ENCODE data around the gene CHMP2A.

Gene CHMP2A

DNA sequence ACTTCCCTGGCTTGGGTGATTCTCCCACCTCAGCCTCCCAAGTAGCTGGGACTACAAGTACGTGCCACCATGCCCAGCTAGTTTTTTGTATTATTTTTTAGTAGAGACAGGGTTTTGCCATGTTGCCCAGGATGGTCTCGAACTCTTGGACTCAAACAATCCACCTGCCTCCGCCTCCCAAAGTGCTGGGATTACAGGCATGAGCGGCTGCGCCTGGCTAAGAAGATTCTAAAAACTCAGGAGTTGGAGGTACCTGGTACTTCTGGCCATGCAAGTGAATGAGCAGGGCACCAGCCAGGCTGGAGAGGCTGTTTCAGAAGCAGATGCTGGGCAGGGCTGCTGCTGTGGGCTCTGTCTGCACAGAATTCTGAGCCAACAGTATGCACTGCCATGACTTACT lies 12.1 kb upstream of the CHMP2A start:
- H3K27ac ChIP-seq (ENCODE audit: low read depth, low read length), result no peak overlapping the region
- no peaks in the 10 kb centered on the region for H3K9me3 ChIP-seq (ENCODE audit: low read length)
- H3K4me3 ChIP-seq (ENCODE audit: low read depth in 1 of 2, low read length in 2 of 2), result no peak overlapping the region
- H3K9ac ChIP-seq (ENCODE audit: low read length), result no peak overlapping the region
- H3K27me3 ChIP-seq (ENCODE audit: control insufficient read depth in 1 of 2, insufficient read depth in 2 of 2, low read length in 2 of 2), result no peaks in the 10 kb centered on the region
- H3K4me1 ChIP-seq (ENCODE audit: insufficient read depth, low read length), result peaks cover 15% of the 10 kb centered on the region
- H3K36me3 ChIP-seq (ENCODE audit: insufficient read depth, low read length), result peaks cover 30% of the 10 kb centered on the region

DNA sequence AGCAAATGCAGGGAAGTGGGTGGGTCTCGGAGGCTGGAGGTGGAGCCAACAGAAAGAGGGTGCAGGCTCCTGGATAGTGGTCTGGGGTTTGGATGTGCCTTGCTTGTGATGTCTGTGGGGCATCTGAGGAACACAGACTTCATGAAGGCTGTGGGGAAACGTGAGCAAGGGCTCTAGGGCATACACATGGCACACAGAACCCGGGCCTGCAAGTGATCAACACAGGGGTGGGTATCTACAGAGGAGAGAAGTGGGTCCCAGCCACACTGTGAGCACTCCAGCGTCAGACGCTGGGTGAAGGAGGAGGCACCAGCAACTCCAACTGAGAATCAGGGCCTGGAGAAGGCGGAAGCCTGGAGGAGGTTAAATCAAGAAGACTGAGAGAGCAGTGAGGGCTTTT lies 8.9 kb upstream of the CHMP2A start:
- H3K36me3 ChIP-seq (ENCODE audit: insufficient read depth, low read length), result peaks cover 7% of the 10 kb centered on the region
- H3K27me3 ChIP-seq (ENCODE audit: control insufficient read depth in 1 of 2, insufficient read depth in 2 of 2, low read length in 2 of 2), result no peaks in the 10 kb centered on the region
- H3K4me3 ChIP-seq (ENCODE audit: low read depth in 1 of 2, low read length in 2 of 2), result no peak overlapping the region
- H3K9me3 ChIP-seq (ENCODE audit: low read length), result no peaks in the 10 kb centered on the region
- no peak overlapping the region for H3K9ac ChIP-seq (ENCODE audit: low read length)
- H3K27ac ChIP-seq (ENCODE audit: low read depth, low read length), result no peak overlapping the region
- H3K4me1 ChIP-seq (ENCODE audit: insufficient read depth, low read length), result peaks cover 36% of the 10 kb centered on the region

GRCh38 chr19:58563034-58563573 lies 8.2 kb upstream of the CHMP2A start:
- Histone ChIP-seq H3K36me3 (ENCODE audit: insufficient read depth, low read length) (no peaks in the 10 kb centered on the region), H3K27ac (ENCODE audit: low read depth, low read length) (no peak overlapping the region), H3K27me3 (ENCODE audit: control insufficient read depth in 1 of 2, insufficient read depth in 2 of 2, low read length in 2 of 2) (no peaks in the 10 kb centered on the region), H3K4me1 (ENCODE audit: insufficient read depth, low read length) (peaks cover 36% of the 10 kb centered on the region), H3K4me3 (ENCODE audit: low read depth in 1 of 2, low read length in 2 of 2) (peak overlapping the region; percentile 64 to 75), H3K9ac (ENCODE audit: low read length) (no peak overlapping the region), H3K9me3 (ENCODE audit: low read length) (no peaks in the 10 kb centered on the region)

GRCh38 chr19:58562122-58563033 lies 7.5 kb upstream of the CHMP2A start:
- H3K36me3 ChIP-seq (ENCODE audit: insufficient read depth, low read length), result no peaks in the 10 kb centered on the region
- no peak overlapping the region for H3K9ac ChIP-seq (ENCODE audit: low read length)
- peak overlapping the region; percentile 64 to 75 for H3K4me3 ChIP-seq (ENCODE audit: low read depth in 1 of 2, low read length in 2 of 2)
- no peaks in the 10 kb centered on the region for H3K27me3 ChIP-seq (ENCODE audit: control insufficient read depth in 1 of 2, insufficient read depth in 2 of 2, low read length in 2 of 2)
- peaks cover 40% of the 10 kb centered on the region for H3K4me1 ChIP-seq (ENCODE audit: insufficient read depth, low read length)
- peak overlapping the region; percentile 19 for H3K27ac ChIP-seq (ENCODE audit: low read depth, low read length)
- H3K9me3 ChIP-seq (ENCODE audit: low read length), result no peaks in the 10 kb centered on the region

DNA sequence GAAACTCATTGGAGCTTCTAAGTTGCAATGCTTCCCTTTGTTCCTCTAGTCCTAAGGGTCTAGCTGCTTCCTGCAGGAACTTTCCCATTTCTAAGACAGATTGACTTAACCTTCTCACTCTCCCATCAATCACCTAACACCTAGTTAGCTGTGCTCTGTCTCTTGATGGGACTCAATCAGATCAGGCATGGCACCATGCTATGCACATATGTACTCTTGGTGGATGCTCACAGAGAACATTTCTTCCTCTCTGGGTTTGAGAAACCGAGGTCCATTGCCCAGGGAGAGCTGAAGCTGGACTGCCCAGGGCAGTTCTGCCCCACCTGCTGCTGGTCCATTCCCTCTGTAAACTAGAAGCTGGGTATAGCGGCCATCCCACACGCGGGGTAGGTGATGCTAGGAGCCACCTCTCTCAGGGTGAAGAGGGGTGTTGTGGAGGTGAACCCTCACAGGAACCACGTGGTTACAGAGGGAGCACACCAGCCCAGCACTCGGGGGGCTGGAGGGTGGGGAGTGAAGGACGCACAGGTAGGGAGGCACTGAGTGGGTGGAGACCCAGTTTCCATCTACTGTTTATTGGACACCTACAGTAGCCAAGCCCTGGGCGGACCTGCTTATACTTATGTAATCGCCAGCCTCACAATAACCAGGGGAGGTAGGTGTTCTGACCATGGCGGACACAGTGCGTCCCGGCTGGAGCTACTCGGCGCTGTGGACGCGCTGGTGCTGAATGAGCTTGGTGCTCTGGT lies 6.6 kb upstream of the CHMP2A start:
- no peaks in the 10 kb centered on the region for H3K27me3 ChIP-seq (ENCODE audit: control insufficient read depth in 1 of 2, insufficient read depth in 2 of 2, low read length in 2 of 2)
- no peak overlapping the region for H3K9ac ChIP-seq (ENCODE audit: low read length)
- H3K9me3 ChIP-seq (ENCODE audit: low read length), result no peaks in the 10 kb centered on the region
- H3K4me1 ChIP-seq (ENCODE audit: insufficient read depth, low read length), result peaks cover 48% of the 10 kb centered on the region
- H3K27ac ChIP-seq (ENCODE audit: low read depth, low read length), result peak overlapping the region; percentile 19
- peak overlapping the region; percentile 64 to 75 for H3K4me3 ChIP-seq (ENCODE audit: low read depth in 1 of 2, low read length in 2 of 2)
- peaks cover 5% of the 10 kb centered on the region for H3K36me3 ChIP-seq (ENCODE audit: insufficient read depth, low read length)

DNA sequence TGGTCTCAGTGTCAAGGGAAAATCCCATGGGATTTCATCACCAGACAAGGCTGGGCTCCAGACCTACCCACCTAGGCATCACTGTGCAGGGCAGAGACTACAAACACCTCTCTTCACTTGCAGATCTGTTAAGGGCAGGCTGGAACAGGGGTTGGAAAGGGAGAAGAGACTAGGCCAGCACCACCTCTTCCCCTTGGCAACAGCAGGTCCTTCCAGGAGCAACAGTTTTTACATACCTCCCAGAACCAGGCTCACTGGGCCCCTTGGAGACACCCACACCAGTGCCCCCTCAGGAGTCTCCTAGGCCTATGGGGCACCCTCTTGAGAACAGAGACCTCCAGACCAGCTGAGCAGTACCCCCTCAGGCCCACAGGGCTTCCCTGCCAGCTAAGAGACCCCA lies 6.0 kb upstream of the CHMP2A start:
- Histone ChIP-seq H3K4me3 (ENCODE audit: low read depth in 1 of 2, low read length in 2 of 2) (no peak overlapping the region), H3K4me1 (ENCODE audit: insufficient read depth, low read length) (peaks cover 53% of the 10 kb centered on the region), H3K36me3 (ENCODE audit: insufficient read depth, low read length) (peaks cover 11% of the 10 kb centered on the region), H3K27me3 (ENCODE audit: control insufficient read depth in 1 of 2, insufficient read depth in 2 of 2, low read length in 2 of 2) (no peaks in the 10 kb centered on the region), H3K9me3 (ENCODE audit: low read length) (no peaks in the 10 kb centered on the region), H3K9ac (ENCODE audit: low read length) (no peak overlapping the region), H3K27ac (ENCODE audit: low read depth, low read length) (no peak overlapping the region)

DNA sequence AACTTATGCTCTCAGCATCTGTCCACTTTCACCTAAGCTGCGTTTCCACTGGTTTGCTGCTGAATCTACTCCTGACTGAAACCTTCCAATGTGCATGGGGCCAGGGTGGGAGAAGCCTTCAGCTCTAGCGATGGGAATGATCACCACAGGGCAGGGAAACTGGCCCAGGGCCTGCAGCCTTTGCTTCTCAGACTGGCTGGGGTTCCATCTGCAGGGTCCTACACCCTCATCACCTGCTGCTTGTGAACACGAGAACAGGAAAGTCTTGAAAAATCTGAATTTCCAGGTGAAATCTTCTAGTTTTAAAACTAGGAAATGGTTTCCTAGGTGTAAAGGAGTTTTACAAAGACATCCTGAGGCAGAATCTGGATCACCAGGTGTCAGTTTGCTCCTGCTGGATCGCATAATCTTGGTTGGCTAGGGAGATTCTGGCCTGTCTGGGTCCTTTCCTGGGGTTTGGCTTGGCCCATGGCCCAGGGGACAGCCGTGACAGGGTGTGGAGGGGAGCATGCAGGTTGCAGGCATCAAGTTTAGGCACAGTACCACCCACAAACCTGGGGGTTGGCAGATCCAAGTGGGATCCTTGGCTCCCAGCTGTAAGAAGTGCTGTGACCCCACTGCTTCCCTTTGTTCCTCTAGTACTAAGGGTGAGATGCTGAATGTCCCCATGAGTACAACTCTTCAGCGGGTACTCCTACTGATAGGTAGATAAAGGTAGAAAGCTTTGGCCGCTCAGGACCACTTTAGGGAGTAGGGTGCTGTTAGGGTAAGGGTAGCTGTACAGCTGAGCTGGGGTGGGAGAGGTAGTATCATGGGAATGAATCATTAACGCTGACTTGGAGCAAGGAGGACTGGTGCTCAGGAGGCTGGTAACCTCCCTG lies 5.3 kb upstream of the CHMP2A start:
- Histone ChIP-seq H3K4me1 (ENCODE audit: insufficient read depth, low read length) (peaks cover 57% of the 10 kb centered on the region), H3K27ac (ENCODE audit: low read depth, low read length) (peak overlapping the region; percentile 93), H3K4me3 (ENCODE audit: low read depth in 1 of 2, low read length in 2 of 2) (peak overlapping the region; percentile 38 to 95), H3K36me3 (ENCODE audit: insufficient read depth, low read length) (peaks cover 12% of the 10 kb centered on the region), H3K27me3 (ENCODE audit: control insufficient read depth in 1 of 2, insufficient read depth in 2 of 2, low read length in 2 of 2) (no peaks in the 10 kb centered on the region), H3K9me3 (ENCODE audit: low read length) (no peaks in the 10 kb centered on the region), H3K9ac (ENCODE audit: low read length) (no peak overlapping the region)

DNA sequence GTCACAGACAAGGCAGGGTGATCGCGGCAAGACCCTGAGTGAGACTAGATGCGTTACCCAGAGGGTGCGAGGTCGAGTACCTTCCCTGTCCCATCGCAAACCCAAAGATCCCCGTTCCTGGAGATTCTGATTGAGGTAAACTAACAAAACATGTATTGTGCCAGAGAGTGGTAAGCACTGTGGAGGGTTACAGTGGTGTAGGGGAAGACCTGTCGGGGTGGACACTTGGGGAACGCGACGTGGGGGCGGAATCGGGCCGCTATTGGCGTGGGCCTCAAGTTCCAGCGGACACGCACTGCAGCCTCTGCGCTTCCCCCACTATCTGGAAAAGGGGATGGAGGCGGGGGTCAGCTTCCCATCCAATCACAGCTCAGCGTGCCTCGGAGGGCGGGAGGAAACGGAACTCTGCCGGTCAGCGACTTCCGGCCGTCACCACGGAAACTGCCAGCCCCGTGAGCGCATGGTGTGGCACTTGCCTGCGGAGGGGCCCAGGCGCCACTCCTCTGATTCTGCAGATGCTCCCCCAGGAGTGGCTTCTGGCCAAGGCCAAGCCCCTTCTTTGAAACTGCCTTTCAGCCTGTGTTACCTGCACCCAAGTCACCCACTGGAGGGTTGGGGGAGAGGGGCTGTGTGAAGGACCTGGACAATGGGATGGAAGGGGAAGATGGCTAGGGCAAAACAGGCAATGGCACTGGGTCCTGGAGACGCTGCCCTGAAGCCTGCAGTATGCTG lies 4.5 kb upstream of the CHMP2A start:
- no peaks in the 10 kb centered on the region for H3K27me3 ChIP-seq (ENCODE audit: control insufficient read depth in 1 of 2, insufficient read depth in 2 of 2, low read length in 2 of 2)
- H3K36me3 ChIP-seq (ENCODE audit: insufficient read depth, low read length), result peaks cover 12% of the 10 kb centered on the region
- H3K4me3 ChIP-seq (ENCODE audit: low read depth in 1 of 2, low read length in 2 of 2), result peak overlapping the region; percentile 38 to 95
- H3K27ac ChIP-seq (ENCODE audit: low read depth, low read length), result peak overlapping the region; percentile 93
- no peaks in the 10 kb centered on the region for H3K9me3 ChIP-seq (ENCODE audit: low read length)
- H3K4me1 ChIP-seq (ENCODE audit: insufficient read depth, low read length), result peaks cover 58% of the 10 kb centered on the region
- peak overlapping the region; percentile 96 for H3K9ac ChIP-seq (ENCODE audit: low read length)

DNA sequence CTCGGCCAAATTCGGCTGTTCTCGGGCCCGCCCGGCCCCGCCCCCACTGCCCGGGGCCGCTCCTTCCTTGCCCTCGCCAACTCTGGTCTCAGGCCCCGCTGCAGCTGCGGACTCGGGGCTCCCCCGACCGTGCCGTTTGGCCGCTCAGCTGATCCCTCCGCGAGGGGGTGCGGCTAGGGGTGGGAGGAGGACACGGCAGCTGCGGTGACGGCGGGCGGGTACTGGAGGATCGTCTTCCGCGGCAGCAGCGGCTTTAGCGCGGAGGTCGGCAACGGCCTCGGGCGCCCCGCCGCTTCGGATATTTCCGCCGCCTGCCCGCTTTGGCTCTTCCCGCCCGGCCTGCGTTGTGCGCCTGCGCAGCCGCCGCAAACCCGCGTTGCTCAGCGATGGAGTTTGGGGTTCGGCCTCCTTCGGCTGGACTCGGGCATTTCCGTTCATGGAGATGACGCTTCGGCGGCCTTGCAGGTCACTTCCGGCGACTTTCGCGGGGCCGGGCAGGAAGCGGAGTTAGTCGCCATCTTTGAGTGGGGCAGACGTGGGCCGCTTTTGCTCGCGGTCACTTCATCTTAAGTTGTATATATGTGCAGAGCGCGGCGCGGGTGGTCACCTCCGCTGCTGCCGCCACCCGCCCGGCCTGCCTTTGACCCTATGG lies 3.8 kb upstream of the CHMP2A start:
- Histone ChIP-seq H3K9me3 (ENCODE audit: low read length) (no peaks in the 10 kb centered on the region), H3K9ac (ENCODE audit: low read length) (peak overlapping the region; percentile 96), H3K27ac (ENCODE audit: low read depth, low read length) (peak overlapping the region; percentile 93), H3K4me1 (ENCODE audit: insufficient read depth, low read length) (peaks cover 64% of the 10 kb centered on the region), H3K27me3 (ENCODE audit: control insufficient read depth in 1 of 2, insufficient read depth in 2 of 2, low read length in 2 of 2) (no peaks in the 10 kb centered on the region), H3K36me3 (ENCODE audit: insufficient read depth, low read length) (peaks cover 12% of the 10 kb centered on the region), H3K4me3 (ENCODE audit: low read depth in 1 of 2, low read length in 2 of 2) (peak overlapping the region; percentile 73 to 95)

DNA sequence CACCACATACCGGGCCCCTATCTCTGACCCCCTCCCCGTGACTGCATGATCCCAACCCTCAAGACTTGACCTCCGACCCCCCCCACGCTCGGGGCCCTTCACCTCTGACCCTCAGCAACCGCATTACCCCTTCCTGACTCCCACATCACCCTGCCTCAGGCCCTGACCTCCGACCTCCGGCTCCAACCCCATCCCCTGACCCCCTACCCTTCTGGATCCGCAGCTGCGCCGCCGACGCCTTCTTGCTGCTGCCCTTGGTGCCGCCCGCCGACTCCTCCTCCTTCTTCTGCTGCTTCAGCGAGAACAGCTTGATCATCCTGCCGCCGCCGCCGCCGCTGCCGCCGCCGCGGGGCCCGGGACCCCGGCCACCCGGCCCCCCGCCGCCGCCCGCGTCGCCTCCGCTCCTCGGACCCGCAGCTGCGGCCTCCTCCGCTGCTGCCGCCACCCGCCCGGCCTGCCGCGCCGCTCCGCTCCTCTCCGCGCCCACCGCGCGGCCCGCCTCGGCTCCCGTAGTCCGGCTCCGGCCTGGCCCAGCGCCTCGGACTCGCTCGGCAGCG lies 3.2 kb upstream of the CHMP2A start, which contains the start of gene UBE2M:
TSS of gene UBE2M (minus strand) at position 546 of the 557 bp plus-strand sequence. CDS start at position 316, 230 bp downstream.
- H3K4me1 ChIP-seq (ENCODE audit: insufficient read depth, low read length), result peaks cover 63% of the 10 kb centered on the region
- no peaks in the 10 kb centered on the region for H3K9me3 ChIP-seq (ENCODE audit: low read length)
- H3K4me3 ChIP-seq (ENCODE audit: low read depth in 1 of 2, low read length in 2 of 2), result peak within 1 kb of the TSS; percentile 73 to 98
- H3K27me3 ChIP-seq (ENCODE audit: control insufficient read depth in 1 of 2, insufficient read depth in 2 of 2, low read length in 2 of 2), result no peaks in the 10 kb centered on the region
- H3K36me3 ChIP-seq (ENCODE audit: insufficient read depth, low read length), result peaks cover 17% of the 10 kb centered on the region
- H3K27ac ChIP-seq (ENCODE audit: low read depth, low read length), result peak within 1 kb of the TSS; percentile 93
- H3K9ac ChIP-seq (ENCODE audit: low read length), result peak within 1 kb of the TSS; percentile 99
